ELR (cell line): ENCODE measurements around the gene IL1RL2.

Source experiments
- DNase-seq: peaks from one replicate; pipeline ENCODE4 v3.0.0-alpha.2; 2015; ENCODE audit warnings: low read depth

The IL1RL2 gene

DNA sequence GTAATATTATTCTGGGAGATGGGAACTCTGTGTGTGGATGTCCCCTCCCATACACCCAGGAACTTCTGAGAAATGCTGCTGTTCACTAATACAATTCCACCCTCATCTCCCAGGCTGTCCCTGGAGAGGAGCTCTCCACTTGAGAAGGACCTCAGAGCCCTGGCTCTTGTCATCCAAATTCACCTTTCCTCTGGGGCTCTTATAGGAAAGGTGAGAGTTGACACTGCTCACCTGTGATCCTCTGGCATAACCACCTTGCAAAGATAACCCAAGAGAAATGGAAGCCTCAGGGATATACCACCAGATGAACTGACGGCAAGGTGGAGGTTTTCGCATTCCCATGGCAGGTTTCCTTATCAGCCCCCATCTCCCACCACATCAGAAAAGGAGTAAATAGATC is 52.0 kb downstream of the IL1RL2 start:
- DNase-seq, result no peak

DNA sequence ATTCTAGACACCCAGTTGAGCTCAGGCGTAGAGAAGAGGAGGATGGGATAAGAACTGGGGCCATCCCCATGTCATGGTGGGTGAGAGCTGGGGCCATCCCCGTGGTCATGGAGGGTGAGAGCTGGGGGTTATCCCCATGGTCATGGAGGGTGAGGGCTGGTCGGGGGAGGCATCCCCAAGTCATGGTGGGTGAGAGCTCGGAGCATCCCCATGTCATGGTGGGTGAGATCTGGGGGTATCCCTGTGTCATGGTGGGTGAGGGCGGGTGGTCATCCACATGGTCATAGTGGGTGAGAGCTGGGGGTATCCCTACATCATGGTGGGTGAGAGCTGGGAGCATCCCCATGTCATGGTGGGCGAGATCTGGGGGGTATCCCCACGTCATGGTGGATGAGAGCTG is 52.5 kb downstream of the IL1RL2 start:
- no peak for DNase-seq

DNA sequence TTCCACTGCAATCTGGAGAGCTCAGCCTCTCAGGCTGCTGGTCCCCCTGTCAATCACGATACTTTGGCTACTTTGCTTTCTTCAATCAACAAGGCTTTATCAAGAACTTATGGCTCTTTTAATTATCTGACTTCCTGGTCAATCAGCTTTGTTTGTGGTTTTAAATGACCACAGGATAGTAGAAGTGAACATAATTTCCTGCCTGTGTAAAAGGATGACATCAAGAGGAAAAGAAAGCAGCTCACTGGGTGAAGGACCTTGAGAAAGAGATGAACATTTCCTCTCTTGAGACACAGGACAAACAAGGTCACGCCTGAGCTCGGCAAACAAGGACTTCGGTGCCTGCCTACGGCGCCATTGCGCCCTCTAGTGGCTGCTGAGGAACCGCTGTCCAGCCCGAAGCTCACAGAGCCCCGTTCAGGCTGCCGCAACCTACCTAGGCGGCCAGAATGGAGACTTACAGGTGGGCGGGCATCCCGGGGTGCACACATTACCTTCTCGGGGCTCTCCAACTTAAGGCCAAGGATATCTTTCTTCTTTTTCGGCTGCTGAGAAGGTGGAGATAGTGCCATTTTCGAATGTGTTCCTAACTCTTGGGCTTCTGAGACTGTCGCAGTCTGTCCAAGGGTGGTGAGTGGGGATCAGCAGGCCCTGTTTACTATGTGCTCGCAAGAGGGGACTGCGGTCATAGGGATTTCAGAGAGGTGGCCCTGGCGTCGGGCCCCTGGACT is 54.0 kb downstream of the IL1RL2 start:
- DNase-seq, result peak; percentile 93

DNA sequence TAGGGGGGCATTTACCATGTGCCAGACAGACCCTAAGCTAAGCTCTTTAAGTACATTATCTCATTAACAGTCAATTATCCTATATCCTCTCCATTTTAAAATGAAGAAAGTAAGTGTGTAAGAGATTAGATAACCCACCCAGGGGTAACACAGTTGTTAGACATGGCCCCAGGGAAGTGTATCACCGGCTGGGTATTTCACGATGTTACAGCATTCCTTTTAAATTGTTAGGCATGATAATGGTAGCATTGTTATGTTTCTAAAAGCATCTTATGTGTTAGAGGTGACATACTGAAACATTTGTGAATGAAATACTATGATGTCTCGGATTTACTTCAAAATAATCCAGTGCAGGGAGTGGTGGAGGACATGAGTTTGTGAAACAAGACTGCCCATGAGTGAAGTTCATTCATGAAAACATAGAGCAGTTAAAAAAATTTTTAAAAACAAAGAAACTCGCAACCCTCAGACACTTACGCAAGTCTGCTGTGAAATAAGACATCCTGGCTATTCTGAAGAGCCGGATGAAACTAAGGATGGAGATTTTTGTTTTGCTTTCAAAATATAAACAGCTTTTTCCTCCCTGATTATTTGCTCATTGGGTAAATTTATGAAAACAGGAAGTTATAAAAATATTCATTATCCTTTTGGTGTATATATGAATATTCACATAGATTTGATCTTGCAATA is 54.9 kb downstream of the IL1RL2 start:
- peak; percentile 47 for DNase-seq

DNA sequence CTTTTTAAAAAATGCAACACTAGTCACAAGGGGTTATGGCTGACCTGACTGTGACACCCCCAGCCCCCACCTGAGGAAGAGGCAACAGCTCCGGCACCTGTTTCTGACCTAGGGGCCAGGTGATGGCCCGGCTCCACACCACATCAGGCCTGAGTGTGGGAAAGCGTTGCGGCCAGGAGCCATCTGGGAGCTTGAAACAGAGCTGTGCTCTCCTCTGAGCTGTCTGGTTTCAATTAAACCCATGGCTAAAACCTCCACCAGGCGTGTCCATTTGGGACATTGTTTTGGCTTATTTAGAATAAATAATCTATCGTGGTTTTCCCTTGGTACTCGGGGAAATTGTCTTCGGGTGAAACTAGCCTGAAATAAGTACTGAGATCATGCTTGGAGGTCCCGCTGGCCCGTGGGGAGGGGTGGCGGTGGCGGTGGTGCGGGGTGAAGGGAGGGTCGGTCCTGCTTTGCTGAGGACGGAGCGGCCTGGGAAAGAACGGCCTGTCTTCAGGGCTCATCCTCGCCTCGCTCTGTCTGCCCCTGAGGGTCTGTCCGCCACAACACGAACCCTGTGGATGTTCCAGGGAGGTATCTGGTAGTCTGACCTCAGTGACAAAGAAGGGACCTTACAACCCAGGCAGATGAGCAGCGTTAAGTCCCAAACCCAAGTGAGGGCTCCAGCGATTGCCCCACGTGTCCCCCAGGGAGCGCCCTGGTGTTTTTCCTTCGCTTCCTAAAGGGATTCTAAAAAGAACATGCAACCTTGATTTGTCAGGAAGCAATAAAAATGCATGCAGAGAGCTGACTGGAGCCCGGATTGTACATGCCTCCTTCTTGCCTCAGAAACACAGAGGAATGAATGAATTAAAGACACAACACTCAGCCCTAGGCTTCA is 58.7 kb downstream of the IL1RL2 start:
- DNase-seq, result peak; percentile 61

GRCh38 chr2:102250278-102250821 is 63.5 kb downstream of the IL1RL2 start:
- no peak for DNase-seq

DNA sequence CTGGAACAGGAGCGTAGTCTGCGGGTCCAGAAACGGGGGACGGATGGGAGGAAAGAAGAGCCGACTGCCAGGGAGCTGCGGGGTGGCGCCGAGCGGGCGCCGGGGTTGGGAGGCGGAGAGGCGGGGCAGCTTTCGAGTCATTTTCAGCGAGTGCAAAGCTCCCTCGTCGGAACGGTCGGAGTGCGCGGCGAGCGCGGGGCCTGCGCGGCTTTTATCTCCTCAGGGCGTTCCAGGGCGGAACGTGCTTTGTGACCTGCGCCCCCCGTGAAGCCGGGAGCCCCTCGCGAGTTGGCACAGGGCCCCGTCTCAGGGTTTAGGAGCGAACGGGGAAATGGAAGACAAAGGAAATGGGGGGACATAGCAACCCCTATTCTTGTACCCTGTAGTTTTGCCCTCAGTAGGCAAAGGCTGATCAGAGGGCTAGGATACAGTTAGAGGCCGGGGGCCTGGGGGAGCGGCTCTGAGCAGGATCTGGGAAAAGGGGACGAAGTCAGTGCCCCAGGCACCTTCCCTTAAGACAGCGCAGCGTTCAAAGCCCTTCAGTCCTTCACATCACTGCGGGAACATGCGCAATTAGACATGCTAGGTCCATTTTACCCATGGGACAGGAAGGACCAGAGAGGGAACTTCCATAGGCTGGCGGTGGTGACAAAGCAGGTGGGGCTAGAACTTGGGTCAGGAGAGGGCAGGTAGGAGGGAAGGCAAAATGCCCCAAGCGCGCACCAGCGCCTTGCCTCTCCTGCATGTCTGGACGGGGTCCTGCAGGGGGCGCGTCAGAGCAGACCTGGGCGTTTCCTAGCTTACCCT is 64.4 kb downstream of the IL1RL2 start:
- DNase-seq, result peak; percentile 54

GRCh38 chr2:102251849-102252203 is 65.0 kb downstream of the IL1RL2 start:
- no peak for DNase-seq

DNA sequence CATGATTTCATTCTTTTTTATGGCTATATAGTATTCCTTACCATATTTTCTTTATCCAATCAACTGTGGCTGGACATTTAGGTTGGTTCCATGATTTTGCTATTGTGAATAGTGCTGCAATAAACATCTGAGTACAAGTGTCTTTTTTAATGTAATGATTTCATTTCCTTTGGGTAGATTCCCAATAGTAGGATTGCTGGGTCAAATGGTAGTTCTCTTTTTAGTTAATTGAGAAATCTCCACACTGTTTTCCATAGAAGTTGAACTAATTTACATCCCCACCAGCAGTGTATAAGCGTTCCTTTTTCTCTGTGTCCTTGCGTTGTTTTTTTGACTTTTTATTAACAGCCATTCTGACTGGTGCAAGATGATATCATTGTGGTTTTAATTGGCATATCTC is 65.4 kb downstream of the IL1RL2 start:
- no peak for DNase-seq

DNA sequence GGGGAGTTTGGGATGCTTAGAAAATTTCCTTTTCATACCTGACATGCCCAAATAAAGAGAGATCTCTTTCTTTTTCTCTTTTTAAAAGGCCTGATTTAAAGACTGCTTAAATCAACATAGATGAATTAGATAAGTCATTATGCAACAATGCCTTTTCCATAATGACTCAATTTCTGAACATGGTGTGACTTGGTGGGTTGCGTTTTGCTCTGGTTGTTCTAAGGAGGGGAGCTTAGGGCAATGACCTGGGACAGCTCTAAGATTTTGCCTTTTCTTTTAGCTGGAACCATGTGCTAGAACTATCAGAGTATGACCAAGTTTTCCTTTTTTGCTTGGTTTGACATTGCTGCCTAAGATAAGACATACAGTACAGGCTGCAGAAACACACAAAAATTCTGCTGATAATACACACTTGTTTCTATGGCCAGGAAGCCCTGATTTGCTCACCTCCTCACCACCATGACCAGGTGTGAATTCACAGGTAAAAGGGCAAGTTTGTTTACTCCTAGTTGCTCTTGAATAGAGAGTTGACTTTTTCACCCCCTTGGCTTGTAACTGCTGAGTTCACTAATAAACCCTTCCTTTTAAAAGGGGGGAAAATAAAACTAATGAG is 66.4 kb downstream of the IL1RL2 start:
- DNase-seq, result no peak

GRCh38 chr2:102253753-102254150 is 66.9 kb downstream of the IL1RL2 start:
- peak; percentile 29 for DNase-seq

DNA sequence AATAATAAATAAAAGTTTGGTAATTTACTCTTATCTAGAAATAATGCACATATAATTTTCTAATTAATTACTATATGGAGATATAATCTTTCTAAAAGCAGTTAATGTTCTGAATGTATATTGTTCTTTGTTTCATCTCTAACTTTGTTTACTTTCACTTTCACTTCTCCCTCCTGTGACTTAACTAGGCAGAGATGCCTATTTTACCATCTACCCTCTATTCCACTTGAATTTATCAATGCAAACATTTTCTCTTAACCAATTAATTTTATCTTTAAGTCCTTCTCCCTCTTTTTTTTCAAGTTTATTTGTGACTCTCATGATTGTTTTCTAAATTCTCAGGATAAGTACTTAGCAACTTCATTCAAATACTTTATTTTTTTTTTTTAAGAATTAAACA is 69.5 kb downstream of the IL1RL2 start:
- DNase-seq, result peak; percentile 35

DNA sequence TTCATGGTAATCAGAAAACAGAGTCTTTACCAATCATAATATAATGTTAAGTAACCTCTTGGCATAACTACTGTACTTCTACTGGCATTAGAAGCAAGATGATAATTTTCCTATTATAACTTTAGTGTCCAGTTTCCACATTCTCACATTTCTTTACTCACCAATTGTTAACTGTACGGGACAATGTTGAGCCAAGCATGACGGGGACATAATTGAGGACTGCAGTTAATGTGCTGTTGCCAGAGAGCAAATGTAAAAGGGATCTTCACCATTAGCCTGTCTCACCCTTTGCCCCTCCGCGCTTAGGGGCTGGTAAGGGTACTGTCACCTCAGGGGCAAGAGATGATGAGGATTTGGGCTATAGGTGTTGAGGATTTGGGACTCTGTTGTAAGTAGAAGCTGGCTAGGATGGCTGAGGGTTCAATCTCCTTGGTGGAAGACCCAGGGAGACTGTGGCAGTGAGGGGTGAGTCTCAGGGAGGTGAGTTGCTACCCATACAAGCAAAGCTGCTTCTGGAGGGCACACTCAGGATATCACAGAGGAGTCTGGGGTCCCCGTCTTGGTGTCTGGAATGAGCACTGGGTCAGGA is 70.1 kb downstream of the IL1RL2 start:
- no peak for DNase-seq

- no peak for DNase-seq
Measured at GRCh38 chr2:102258025-102258385, 71.2 kb downstream of the IL1RL2 start.

DNA sequence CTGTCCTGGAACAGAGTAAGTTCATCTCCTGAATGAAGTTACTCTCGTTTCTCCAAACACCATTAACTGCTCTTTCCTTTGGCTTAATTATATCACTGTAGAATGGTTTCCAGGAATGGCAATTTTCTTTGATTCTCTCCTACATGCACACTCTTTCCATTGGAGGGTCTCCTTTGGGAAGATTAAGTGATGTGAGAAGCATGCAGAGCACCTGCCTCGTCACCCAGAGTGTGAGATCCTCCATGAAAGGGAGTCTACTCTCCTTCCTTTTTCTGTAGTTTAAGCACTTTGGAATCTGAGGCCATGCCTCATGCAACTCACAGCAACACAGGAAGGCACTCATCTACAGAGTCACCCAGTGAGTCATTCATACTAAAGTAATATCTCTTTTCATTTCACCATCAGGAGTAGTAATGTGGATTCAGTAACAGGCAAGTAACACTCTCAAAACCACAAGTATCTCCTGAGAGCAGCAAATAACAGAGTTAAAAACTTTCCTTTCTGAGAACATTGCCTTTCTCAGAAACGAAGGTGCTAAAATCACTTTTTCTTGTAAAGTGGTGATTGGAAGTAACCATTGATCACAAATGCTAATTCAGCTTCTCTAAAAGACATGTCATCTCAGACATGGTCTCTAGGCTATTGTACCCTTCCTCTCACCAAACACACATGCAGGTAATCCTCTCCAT is 71.7 kb downstream of the IL1RL2 start:
- DNase-seq, result peak; percentile 93

DNA sequence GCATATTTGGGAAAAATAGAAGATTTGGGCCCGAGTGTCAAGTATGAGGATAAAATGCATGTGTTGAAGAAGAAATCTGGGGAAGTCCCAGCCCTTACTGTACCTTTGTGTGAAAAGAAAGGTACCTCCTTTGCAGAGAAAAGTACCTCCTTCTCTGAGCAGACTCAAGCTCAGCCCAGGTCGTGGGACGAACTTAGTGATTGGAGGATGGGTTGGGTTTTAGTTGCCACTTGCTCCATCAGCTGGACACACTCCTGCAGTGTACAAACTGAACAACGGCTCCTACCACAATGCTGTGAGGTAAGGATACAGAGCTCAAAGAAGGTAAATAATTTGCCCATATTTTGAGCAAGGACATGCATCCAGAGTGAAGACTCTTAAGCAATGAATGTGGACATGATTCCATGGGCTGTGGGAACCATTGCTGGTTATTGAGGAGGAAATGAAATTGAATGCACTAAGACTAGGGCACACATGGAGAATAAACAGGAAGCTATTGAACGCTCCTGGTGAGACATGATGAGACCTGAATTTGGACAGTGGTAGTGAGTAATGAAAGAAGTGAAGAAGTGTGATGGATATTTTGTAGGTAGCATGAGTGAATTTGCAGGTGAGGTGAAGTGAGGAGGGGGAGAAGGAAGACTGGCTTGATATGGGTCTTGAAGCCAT is 74.8 kb downstream of the IL1RL2 start:
- DNase-seq, result no peak

DNA sequence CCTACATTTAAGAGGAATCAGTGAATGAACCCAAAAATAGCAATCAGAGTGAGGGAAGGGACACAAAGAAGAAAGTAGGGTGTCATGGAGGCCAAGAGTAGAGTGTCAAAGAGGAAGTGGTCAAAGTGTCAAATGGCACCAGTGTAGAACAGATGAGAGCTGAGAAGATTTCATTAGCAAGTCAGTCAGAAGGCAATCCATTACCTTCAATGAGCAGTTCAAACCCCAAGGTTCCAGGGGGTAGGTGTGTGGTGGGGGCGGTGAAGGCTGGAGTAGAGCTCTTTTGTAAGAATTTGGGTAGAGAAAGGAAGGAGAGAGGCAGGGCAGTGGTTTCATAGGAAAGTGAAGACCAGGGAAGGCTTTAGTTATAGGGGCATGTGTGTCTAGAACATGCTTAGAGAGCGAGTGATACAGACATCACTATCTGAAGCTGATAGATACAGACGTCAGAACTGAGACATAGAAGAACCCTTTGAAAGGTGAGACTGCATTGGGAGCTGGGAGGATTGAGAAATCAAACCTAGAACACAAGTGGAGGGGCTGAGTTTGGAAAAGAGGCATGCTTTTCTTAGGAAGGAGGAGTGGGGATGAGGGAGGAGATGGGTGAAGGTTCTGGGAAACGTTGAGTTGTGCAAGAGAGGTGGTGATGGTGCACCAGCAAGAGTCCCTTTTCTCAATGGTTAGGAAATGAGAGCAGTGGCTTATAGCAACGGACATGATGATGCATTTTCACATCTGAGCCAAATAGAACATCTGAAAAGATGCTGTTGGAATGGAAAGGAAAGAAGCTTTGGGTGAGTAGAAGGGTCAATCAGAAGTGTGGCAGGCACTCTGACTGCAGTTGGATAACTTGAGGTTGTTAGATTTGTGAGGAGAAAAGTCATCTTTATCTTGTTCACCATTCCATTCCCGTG is 75.7 kb downstream of the IL1RL2 start:
- DNase-seq, result no peak

DNA sequence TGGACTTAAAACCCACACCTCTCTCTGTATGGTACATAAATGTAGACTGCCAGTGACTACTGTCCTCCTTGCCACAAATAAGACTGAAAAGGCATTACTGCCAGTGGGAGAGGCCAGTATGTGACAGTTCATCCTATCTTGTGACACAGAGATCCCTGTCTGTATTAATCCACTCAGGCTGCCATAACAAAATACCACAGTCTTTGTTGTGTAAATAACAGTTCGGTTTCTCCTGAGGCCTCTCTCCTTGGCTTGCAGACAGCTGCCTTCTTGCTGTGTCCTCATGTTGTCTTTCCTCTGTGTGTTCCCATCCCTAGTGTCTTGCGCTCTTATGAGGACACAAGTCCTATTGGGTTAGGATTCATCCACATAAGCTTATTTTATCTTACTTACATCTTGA is 78.1 kb downstream of the IL1RL2 start:
- DNase-seq, result no peak

- no peak for DNase-seq
Measured at GRCh38 chr2:102266204-102266603, 79.4 kb downstream of the IL1RL2 start.
